ENCODE measurements around the gene RIPK3. TPM values are rescaled to one million over a fixed set of nuclear protein-coding genes. Genes with fewer than 3 reads are reported as not detected.

The RIPK3 gene
- total RNA-seq, 2 experiments from 2014 or later = 5.9 to 6.5 TPM

GRCh38 chr14:24307156-24307574, 32.6 kb downstream of the RIPK3 start:
- intact Hi-C loops (cut with micrococcal nuclease) = no loop called here
- CTCF ChIA-PET = interaction anchor here (1.0 to 28.2 kb wide), 23 partner anchors 8 to 249 kb away, joined by 3 to 873 read pairs (median 16); partner anchors contain the start of genes ADCY4, CBLN3, CHMP4A and DHRS1
- Mint-ChIP-seq H3K4me1 (ENCODE audit: low read depth) (peaks cover 31% of the 10 kb centered on the region), H3K4me3 (no peak overlapping the region), H3K9me3 (no peaks in the 10 kb centered on the region), H3K27me3 (no peaks in the 10 kb centered on the region), H3K36me3 (ENCODE audit: low read depth) (peaks cover 52% of the 10 kb centered on the region), H3K27ac (no peak overlapping the region)
- ATAC-seq (no peak), DNase-seq (no peak)
- POLR2A ChIA-PET = interaction anchor here (1.0 to 2.9 kb wide), 6 partner anchors 15 to 124 kb away, joined by 3 to 12 read pairs (median 4); partner anchors contain the start of genes KHNYN, RABGGTA and TINF2
- TF ChIP-seq CTCF (IDR thresholded peaks at IDR 0.05) = no peak

DNA sequence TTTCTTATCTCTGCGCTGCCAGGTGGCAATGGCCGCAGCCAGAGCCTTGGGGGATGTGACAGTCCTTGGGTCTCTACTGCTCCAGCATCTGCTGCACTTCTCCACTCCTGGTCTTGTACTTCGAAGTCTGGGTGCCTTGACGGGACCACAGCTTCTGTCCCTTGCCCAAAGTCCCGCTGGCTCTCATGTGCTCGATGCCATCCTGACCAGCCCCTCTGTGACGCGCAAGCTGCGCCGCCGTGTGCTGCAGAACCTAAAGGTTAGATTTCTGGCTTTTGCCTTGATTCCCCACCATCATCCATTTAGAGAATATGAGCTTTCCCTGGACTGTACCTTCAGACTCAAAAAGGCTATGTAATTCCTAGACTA, 35.8 kb downstream of the RIPK3 start:
- peaks cover 26% of the 10 kb centered on the region for H3K4me1 Mint-ChIP-seq (ENCODE audit: low read depth)
- ChIA-PET POLR2A (interaction anchor here (0.9 to 1.1 kb wide), 2 partner anchors 57 to 90 kb away, joined by 3 read pairs; no protein-coding TSS in a partner anchor), CTCF (interaction anchor here (3.6 to 28.2 kb wide), 2 partner anchors 29 to 58 kb away, joined by 18 to 873 read pairs; partner anchors contain the start of genes GMPR2, NEDD8 and TINF2)
- peaks cover 52% of the 10 kb centered on the region for H3K36me3 Mint-ChIP-seq (ENCODE audit: low read depth)
- intact Hi-C loops (cut with micrococcal nuclease) = no loop called here
- H3K4me3 Mint-ChIP-seq = no peak overlapping the region
- H3K9me3 Mint-ChIP-seq = no peaks in the 10 kb centered on the region
- no peak for TF ChIP-seq CTCF (IDR thresholded peaks at IDR 0.05)
- no peak for ATAC-seq
- no peak overlapping the region for H3K27ac Mint-ChIP-seq
- H3K27me3 Mint-ChIP-seq = no peaks in the 10 kb centered on the region
- no peak for DNase-seq

DNA sequence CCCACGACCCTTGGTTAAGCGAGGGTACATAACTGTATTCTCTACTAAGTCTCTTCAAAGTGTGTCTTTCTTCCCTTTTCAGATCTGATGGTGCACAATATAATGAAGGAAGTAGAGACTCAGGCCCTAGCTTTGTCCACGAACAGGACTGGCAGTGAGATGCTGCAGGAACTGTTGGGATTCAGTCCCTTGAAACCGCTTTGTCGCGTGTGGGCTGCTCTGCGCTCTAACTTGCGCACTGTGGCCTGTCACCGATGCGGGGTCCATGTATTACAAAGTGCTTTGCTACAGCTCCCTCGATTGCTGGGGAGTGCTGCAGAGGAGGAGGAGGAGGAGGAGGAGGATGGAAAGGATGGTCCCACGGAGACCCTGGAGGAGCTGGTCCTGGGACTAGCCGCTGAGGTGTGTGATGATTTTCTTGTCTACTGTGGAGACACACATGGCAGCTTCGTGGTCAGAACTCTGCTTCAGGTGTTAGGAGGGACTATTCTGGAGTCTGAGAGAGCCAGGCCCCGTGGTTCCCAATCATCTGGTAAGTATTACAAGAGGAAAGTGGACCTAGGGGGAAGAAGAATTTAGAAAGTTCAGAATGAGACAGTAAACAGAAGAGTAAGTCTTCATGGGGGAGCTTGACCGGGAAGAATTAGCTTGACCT, 39.3 kb downstream of the RIPK3 start:
- ChIA-PET POLR2A (interaction anchor here (0.8 to 6.5 kb wide), 15 partner anchors 10 to 245 kb away, joined by 3 to 54 read pairs (median 7); partner anchors contain the start of genes GMPR2, LTB4R, LTB4R2 and MDP1), CTCF (interaction anchor here (0.9 to 28.2 kb wide), 16 partner anchors 9 to 139 kb away, joined by 3 to 873 read pairs (median 10); partner anchors contain the start of genes CHMP4A, CIDEB, GMPR2 and IRF9)
- Mint-ChIP-seq H3K27me3 (no peaks in the 10 kb centered on the region), H3K9me3 (no peaks in the 10 kb centered on the region), H3K4me3 (peak overlapping the region; percentile 89), H3K36me3 (ENCODE audit: low read depth) (peaks cover 37% of the 10 kb centered on the region), H3K27ac (peak overlapping the region; percentile 88), H3K4me1 (ENCODE audit: low read depth) (peaks cover 40% of the 10 kb centered on the region)
- ATAC-seq (no peak), DNase-seq (no peak)
- TF ChIP-seq CTCF (IDR thresholded peaks at IDR 0.05) = no peak
- intact Hi-C loops (cut with micrococcal nuclease) = no loop called here

- POLR2A ChIA-PET = interaction anchor here (0.5 to 6.5 kb wide), 17 partner anchors 9 to 139 kb away, joined by 3 to 54 read pairs (median 7); partner anchors contain the start of genes GMPR2, LTB4R, LTB4R2 and MDP1
- Mint-ChIP-seq H3K27ac (peak within 1 kb of the TSS; percentile 88), H3K27me3 (no peaks in the 10 kb centered on the region), H3K4me1 (ENCODE audit: low read depth) (peaks cover 40% of the 10 kb centered on the region), H3K4me3 (peak within 1 kb of the TSS; percentile 89), H3K36me3 (ENCODE audit: low read depth) (peaks cover 30% of the 10 kb centered on the region), H3K9me3 (no peaks in the 10 kb centered on the region)
- no peak for TF ChIP-seq CTCF (IDR thresholded peaks at IDR 0.05)
- peak; percentile 76 for ATAC-seq
- DNase-seq = peak; percentile 94
- CTCF ChIA-PET = interaction anchor here (0.9 to 28.2 kb wide), 15 partner anchors 9 to 139 kb away, joined by 3 to 873 read pairs (median 10); partner anchors contain the start of genes CHMP4A, CIDEB, GMPR2 and IRF9
- intact Hi-C loops (cut with micrococcal nuclease) = no loop called here
Observed at GRCh38 chr14:24299255-24300191, 40.3 kb downstream of the RIPK3 start, which contains the start of the genes DHRS1 and NOP9. DHRS1 (minus strand) TSS chr14:24299780; CDS start chr14:24299106, 674 bp downstream. NOP9 (plus strand) TSS chr14:24299850; CDS start chr14:24299955, 105 bp downstream.
